ENCODE results near the gene KLHDC3. TPM values are rescaled to one million over a fixed set of nuclear protein-coding genes. Genes with fewer than 3 reads are reported as not detected.

KLHDC3 gene
- total and polyA plus RNA-seq, 2 experiments from 2014 or later, result 90.5 to 99.5 TPM

- Histone ChIP-seq H3K9me2 (replicated peaks; ENCODE audit: insufficient read depth) (no peaks in the 10 kb centered on the region), H3K27ac (no peak overlapping the region), H3K27me3 (no peaks in the 10 kb centered on the region), H3K9me3 (ENCODE audit: low read depth) (no peaks in the 10 kb centered on the region), H4K20me1 (ENCODE audit: insufficient read depth, poor library complexity, severe bottlenecking) (no peaks in the 10 kb centered on the region), H3K4me1 (ENCODE audit: insufficient read depth) (no peaks in the 10 kb centered on the region), H3K79me2 (no peaks in the 10 kb centered on the region), H3K36me3 (replicated peaks; ENCODE audit: insufficient read depth, low read depth) (no peaks in the 10 kb centered on the region), H3K4me3 (no peak overlapping the region), H3K4me2 (no peak overlapping the region), H2AFZ (no peak overlapping the region)
- DNase-seq (ENCODE audit: low spot score), result no peak
- 92% methylated on average over 9 of the region's 9 CpGs for WGBS (ENCODE audit: low lambda C conversion rate, missing lambda C conversion rate)
- TF ChIP-seq EZH2 (IDR thresholded peaks at IDR 0.05; ENCODE audit: borderline replicate concordance), result no peak
- TF ChIP-seq EZH2phosphoT487 (IDR thresholded peaks at IDR 0.05; ENCODE audit: low read depth, severe bottlenecking, unreplicated experiment), result no peak
- TF ChIP-seq, protein P1, sequence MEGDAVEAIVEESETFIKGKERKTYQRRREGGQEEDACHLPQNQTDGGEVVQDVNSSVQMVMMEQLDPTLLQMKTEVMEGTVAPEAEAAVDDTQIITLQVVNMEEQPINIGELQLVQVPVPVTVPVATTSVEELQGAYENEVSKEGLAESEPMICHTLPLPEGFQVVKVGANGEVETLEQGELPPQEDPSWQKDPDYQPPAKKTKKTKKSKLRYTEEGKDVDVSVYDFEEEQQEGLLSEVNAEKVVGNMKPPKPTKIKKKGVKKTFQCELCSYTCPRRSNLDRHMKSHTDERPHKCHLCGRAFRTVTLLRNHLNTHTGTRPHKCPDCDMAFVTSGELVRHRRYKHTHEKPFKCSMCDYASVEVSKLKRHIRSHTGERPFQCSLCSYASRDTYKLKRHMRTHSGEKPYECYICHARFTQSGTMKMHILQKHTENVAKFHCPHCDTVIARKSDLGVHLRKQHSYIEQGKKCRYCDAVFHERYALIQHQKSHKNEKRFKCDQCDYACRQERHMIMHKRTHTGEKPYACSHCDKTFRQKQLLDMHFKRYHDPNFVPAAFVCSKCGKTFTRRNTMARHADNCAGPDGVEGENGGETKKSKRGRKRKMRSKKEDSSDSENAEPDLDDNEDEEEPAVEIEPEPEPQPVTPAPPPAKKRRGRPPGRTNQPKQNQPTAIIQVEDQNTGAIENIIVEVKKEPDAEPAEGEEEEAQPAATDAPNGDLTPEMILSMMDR (IDR thresholded peaks at IDR 0.05; ENCODE audit: poor library complexity), result no peak
Observed at GRCh38 chr6:43036712-43037111, 22.7 kb downstream of the KLHDC3 start.

DNA sequence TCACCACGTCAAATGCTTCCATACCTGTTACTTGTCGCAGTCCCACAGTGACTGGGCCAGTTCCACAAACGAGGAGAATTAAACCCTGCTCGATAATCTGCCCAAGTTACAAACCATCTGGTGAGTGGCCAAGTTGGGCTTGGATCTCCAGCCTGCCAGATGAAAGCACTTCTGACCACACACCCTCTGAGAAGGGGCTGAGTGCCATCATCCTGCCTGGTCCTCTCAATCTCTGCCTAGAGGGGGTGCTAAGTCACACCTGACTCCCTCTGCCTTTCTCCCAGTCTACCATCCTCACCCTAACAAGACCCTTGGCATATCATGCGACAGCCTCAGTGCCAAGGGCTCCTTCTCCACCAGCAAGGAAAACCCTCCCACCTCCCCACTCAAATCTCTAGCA, 23.1 kb downstream of the KLHDC3 start:
- no peak for DNase-seq (ENCODE audit: low spot score)
- no peak overlapping the region for H3K27ac ChIP-seq
- H3K27me3 ChIP-seq, result no peaks in the 10 kb centered on the region
- no peaks in the 10 kb centered on the region for H3K36me3 ChIP-seq (replicated peaks; ENCODE audit: insufficient read depth, low read depth)
- TF ChIP-seq, protein P1 (IDR thresholded peaks at IDR 0.05; ENCODE audit: poor library complexity), result no peak
- no peak for TF ChIP-seq EZH2phosphoT487 (IDR thresholded peaks at IDR 0.05; ENCODE audit: low read depth, severe bottlenecking, unreplicated experiment)
- TF ChIP-seq EZH2 (IDR thresholded peaks at IDR 0.05; ENCODE audit: borderline replicate concordance), result no peak
- no peaks in the 10 kb centered on the region for H3K9me3 ChIP-seq (ENCODE audit: low read depth)
- H3K4me2 ChIP-seq, result no peak overlapping the region
- no peak overlapping the region for H2AFZ ChIP-seq
- no peak overlapping the region for H3K4me3 ChIP-seq
- H4K20me1 ChIP-seq (ENCODE audit: insufficient read depth, poor library complexity, severe bottlenecking), result no peaks in the 10 kb centered on the region
- no peaks in the 10 kb centered on the region for H3K9me2 ChIP-seq (replicated peaks; ENCODE audit: insufficient read depth)
- no peaks in the 10 kb centered on the region for H3K79me2 ChIP-seq
- no peaks in the 10 kb centered on the region for H3K4me1 ChIP-seq (ENCODE audit: insufficient read depth)
- 97% methylated on average over 5 of the region's 5 CpGs for WGBS (ENCODE audit: low lambda C conversion rate, missing lambda C conversion rate)

GRCh38 chr6:43037706-43038105, 23.7 kb downstream of the KLHDC3 start:
- Histone ChIP-seq H3K27me3 (no peaks in the 10 kb centered on the region), H3K9me2 (replicated peaks; ENCODE audit: insufficient read depth) (no peaks in the 10 kb centered on the region), H3K27ac (no peak overlapping the region), H3K4me2 (no peak overlapping the region), H3K4me1 (ENCODE audit: insufficient read depth) (no peaks in the 10 kb centered on the region), H2AFZ (no peak overlapping the region), H4K20me1 (ENCODE audit: insufficient read depth, poor library complexity, severe bottlenecking) (no peaks in the 10 kb centered on the region), H3K36me3 (replicated peaks; ENCODE audit: insufficient read depth, low read depth) (no peaks in the 10 kb centered on the region), H3K79me2 (no peaks in the 10 kb centered on the region), H3K4me3 (no peak overlapping the region), H3K9me3 (ENCODE audit: low read depth) (no peaks in the 10 kb centered on the region)
- no peak for DNase-seq (ENCODE audit: low spot score)
- 97% methylated on average over 9 of the region's 9 CpGs for WGBS (ENCODE audit: low lambda C conversion rate, missing lambda C conversion rate)
- TF ChIP-seq EZH2phosphoT487 (IDR thresholded peaks at IDR 0.05; ENCODE audit: low read depth, severe bottlenecking, unreplicated experiment) (no peak), EZH2 (IDR thresholded peaks at IDR 0.05; ENCODE audit: borderline replicate concordance) (no peak)
- TF ChIP-seq, protein P1 (IDR thresholded peaks at IDR 0.05; ENCODE audit: poor library complexity), result no peak

DNA sequence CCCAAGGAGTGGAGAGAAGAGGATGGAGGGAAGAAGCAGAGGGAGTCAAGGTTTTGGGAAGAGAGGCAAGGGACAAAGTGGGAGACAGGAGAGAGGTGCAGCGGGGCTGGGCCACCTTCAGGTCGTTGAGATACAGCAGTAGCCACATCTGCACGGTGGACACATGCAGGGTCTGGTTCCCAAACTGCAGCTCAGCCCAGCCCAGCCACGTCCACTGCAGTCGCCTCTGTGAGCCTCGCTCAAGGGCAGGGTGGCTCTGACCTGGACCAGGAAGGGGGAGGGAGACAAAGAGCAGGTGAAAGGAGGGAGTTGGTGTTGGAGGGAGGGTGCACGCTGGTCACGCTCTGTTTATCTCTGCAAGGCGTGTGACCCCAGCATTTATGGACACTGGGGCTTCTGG, 24.7 kb downstream of the KLHDC3 start:
- no peaks in the 10 kb centered on the region for H3K27me3 ChIP-seq
- H4K20me1 ChIP-seq (ENCODE audit: insufficient read depth, poor library complexity, severe bottlenecking), result no peaks in the 10 kb centered on the region
- no peaks in the 10 kb centered on the region for H3K4me1 ChIP-seq (ENCODE audit: insufficient read depth)
- H3K4me3 ChIP-seq, result no peak overlapping the region
- H3K27ac ChIP-seq, result no peak overlapping the region
- no peak overlapping the region for H3K4me2 ChIP-seq
- H3K36me3 ChIP-seq (replicated peaks; ENCODE audit: insufficient read depth, low read depth), result no peaks in the 10 kb centered on the region
- no peak for DNase-seq (ENCODE audit: low spot score)
- no peaks in the 10 kb centered on the region for H3K9me3 ChIP-seq (ENCODE audit: low read depth)
- WGBS (ENCODE audit: low lambda C conversion rate, missing lambda C conversion rate), result 92% methylated on average over 9 of the region's 9 CpGs
- H2AFZ ChIP-seq, result no peak overlapping the region
- no peaks in the 10 kb centered on the region for H3K79me2 ChIP-seq
- no peaks in the 10 kb centered on the region for H3K9me2 ChIP-seq (replicated peaks; ENCODE audit: insufficient read depth)
- TF ChIP-seq, protein P1 (IDR thresholded peaks at IDR 0.05; ENCODE audit: poor library complexity), result no peak
- TF ChIP-seq EZH2 (IDR thresholded peaks at IDR 0.05; ENCODE audit: borderline replicate concordance), result no peak
- no peak for TF ChIP-seq EZH2phosphoT487 (IDR thresholded peaks at IDR 0.05; ENCODE audit: low read depth, severe bottlenecking, unreplicated experiment)
